Smooth muscle cell (in vitro differentiated cells): ENCODE results near the gene DCBLD1. TPM values are rescaled to one million over a fixed set of nuclear protein-coding genes. Genes with fewer than 3 reads are reported as not detected.

Experiments
- DNase-seq: peaks from one replicate; lab custom pipeline; 2025; ENCODE audit not compliant: unreplicated experiment; lab: John Stamatoyannopoulos, UW
- H2AFZ ChIP-seq: fragments of 200-600 bp; sonication (generic); 2 replicates; pipeline ENCODE4 v1.6.0; 2016; ENCODE audit warnings: antibody characterized with exemption, low read depth, mild to moderate bottlenecking
- H3F3A ChIP-seq: fragments of 200-600 bp; sonication (generic); 2 replicates; pipeline ENCODE4 v1.6.0; 2017; ENCODE audit warnings: antibody characterized with exemption, low read depth
- H3K27ac ChIP-seq: fragments of 200-600 bp; sonication (generic); 2 replicates; pipeline ENCODE4 v1.5.1; 2016; ENCODE audit warnings: low read depth, mild to moderate bottlenecking
- H3K27me3 ChIP-seq: fragments of 200-600 bp; sonication (generic); 2 replicates; pipeline ENCODE4 v1.6.1; 2016; ENCODE audit warnings: low read depth, mild to moderate bottlenecking
- H3K36me3 ChIP-seq: fragments of 200-600 bp; sonication (generic); 2 replicates; pipeline ENCODE4 v1.5.1; 2016; ENCODE audit warnings: low read depth
- H3K4me1 ChIP-seq: fragments of 200-600 bp; sonication (generic); 2 replicates; pipeline ENCODE4 v1.5.1; 2016; ENCODE audit warnings: low read depth
- H3K4me2 ChIP-seq: fragments of 200-600 bp; sonication (generic); 2 replicates; pipeline ENCODE4 v1.6.0; 2016; ENCODE audit warnings: mild to moderate bottlenecking
- H3K4me3 ChIP-seq: fragments of 200-600 bp; sonication (generic); 2 replicates; pipeline ENCODE4 v1.5.1; 2016; ENCODE audit warnings: mild to moderate bottlenecking
- H3K79me2 ChIP-seq: fragments of 200-600 bp; sonication (generic); 2 replicates; pipeline ENCODE4 v1.6.0; 2016; ENCODE audit warnings: low read depth, mild to moderate bottlenecking
- H3K9ac ChIP-seq: fragments of 200-600 bp; sonication (generic); 2 replicates; pipeline ENCODE4 v1.6.0; 2016; ENCODE audit warnings: low read depth
- H3K9me3 ChIP-seq: fragments of 200-600 bp; sonication (generic); replicated peaks from 2 replicates; pipeline ENCODE4 v1.5.1; 2016; ENCODE audit warnings: low read depth
- H4K20me1 ChIP-seq: fragments of 200-600 bp; sonication (generic); 2 replicates; pipeline ENCODE4 v1.6.0; 2016; ENCODE audit warnings: low read depth
- WGBS: methylation state at CpG from one replicate; pipeline ENCODE4 v1.1.7; 2016; ENCODE audit warnings: low lambda C conversion rate; 5-methylcytosine and 5-hydroxymethylcytosine counted together
- polyA plus RNA-seq: library from polyadenylated mRNA; unstranded; fragments of >200 nt; fragmentation: Nextera tagmentation; extraction: Ambion mirVana; gene quantifications from 2 replicates; pipeline ENCODE4 v1.2.1, GENCODE V29; 2016
- total RNA-seq: library from RNA; depleted of rRNA; stranded (reverse); fragments of >200 nt; gene quantifications from 2 replicates; pipeline ENCODE4 v1.2.3, GENCODE V29; 2014
- TF ChIP-seq, protein P1 (sequence below): fragments of 200-600 bp; sonication (generic); IDR thresholded peaks from 2 replicates; pipeline ENCODE4 v1.5.1; 2017; ENCODE audit warnings: borderline replicate concordance, mild to moderate bottlenecking, antibody characterized with exemption; ENCODE audit not compliant: insufficient read depth, poor library complexity, severe bottlenecking

DCBLD1 gene
- total and polyA plus RNA-seq, 2 experiments from 2014 or later, result 44.6 to 82.1 TPM

- TF ChIP-seq, protein P1, sequence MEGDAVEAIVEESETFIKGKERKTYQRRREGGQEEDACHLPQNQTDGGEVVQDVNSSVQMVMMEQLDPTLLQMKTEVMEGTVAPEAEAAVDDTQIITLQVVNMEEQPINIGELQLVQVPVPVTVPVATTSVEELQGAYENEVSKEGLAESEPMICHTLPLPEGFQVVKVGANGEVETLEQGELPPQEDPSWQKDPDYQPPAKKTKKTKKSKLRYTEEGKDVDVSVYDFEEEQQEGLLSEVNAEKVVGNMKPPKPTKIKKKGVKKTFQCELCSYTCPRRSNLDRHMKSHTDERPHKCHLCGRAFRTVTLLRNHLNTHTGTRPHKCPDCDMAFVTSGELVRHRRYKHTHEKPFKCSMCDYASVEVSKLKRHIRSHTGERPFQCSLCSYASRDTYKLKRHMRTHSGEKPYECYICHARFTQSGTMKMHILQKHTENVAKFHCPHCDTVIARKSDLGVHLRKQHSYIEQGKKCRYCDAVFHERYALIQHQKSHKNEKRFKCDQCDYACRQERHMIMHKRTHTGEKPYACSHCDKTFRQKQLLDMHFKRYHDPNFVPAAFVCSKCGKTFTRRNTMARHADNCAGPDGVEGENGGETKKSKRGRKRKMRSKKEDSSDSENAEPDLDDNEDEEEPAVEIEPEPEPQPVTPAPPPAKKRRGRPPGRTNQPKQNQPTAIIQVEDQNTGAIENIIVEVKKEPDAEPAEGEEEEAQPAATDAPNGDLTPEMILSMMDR, result no peak
- no peak for DNase-seq
- Histone ChIP-seq H4K20me1 (no peaks in the 10 kb centered on the region), H3K36me3 (no peaks in the 10 kb centered on the region), H3K4me3 (no peak overlapping the region), H3K27ac (peak overlapping the region; percentile 37), H3K4me1 (peaks cover 30% of the 10 kb centered on the region), H3F3A (no peaks in the 10 kb centered on the region), H3K9me3 (no peaks in the 10 kb centered on the region), H3K27me3 (no peaks in the 10 kb centered on the region), H3K79me2 (peaks cover 20% of the 10 kb centered on the region), H2AFZ (no peak overlapping the region), H3K4me2 (peak overlapping the region; percentile 49), H3K9ac (peak overlapping the region; percentile 22)
- 65% methylated on average over 7 of the region's 7 CpGs for WGBS
These were observed 29.8 kb downstream of the DCBLD1 start for GRCh38 chr6:117512056-117512828.

- TF ChIP-seq, protein P1, result no peak
- H3F3A ChIP-seq, result no peaks in the 10 kb centered on the region
These were observed 30.6 kb downstream of the DCBLD1 start for GRCh38 chr6:117512987-117513573.

GRCh38 chr6:117513778-117514365 lies 31.4 kb downstream of the DCBLD1 start:
- Histone ChIP-seq H3K36me3 (no peaks in the 10 kb centered on the region), H2AFZ (no peak overlapping the region), H3K79me2 (peaks cover 14% of the 10 kb centered on the region), H3K4me1 (peaks cover 26% of the 10 kb centered on the region), H3K9ac (no peak overlapping the region), H3K4me3 (no peak overlapping the region), H3F3A (no peaks in the 10 kb centered on the region), H3K27me3 (no peaks in the 10 kb centered on the region), H3K9me3 (no peaks in the 10 kb centered on the region), H3K4me2 (peak overlapping the region; percentile 32), H4K20me1 (no peaks in the 10 kb centered on the region), H3K27ac (peak overlapping the region; percentile 37)
- TF ChIP-seq, protein P1, result no peak
- 65% methylated on average over 7 of the region's 7 CpGs for WGBS
- no peak for DNase-seq

More at GRCh38 chr6:117512987-117513573, 30.6 kb downstream of the DCBLD1 start:
- Histone ChIP-seq H3K9ac (no peak overlapping the region), H2AFZ (no peak overlapping the region), H3K36me3 (no peaks in the 10 kb centered on the region), H3K79me2 (peaks cover 14% of the 10 kb centered on the region), H4K20me1 (no peaks in the 10 kb centered on the region), H3K27me3 (no peaks in the 10 kb centered on the region), H3K4me3 (no peak overlapping the region), H3K27ac (peak overlapping the region; percentile 37), H3K4me1 (peaks cover 26% of the 10 kb centered on the region), H3K9me3 (no peaks in the 10 kb centered on the region), H3K4me2 (peak overlapping the region; percentile 49)
- WGBS, result 54% methylated on average over 2 of the region's 2 CpGs
- no peak for DNase-seq
